ENCODE results near the gene CD151. TPM values are rescaled to one million over a fixed set of nuclear protein-coding genes. Genes with fewer than 3 reads are reported as not detected.

The CD151 gene
- total RNA-seq, 4 donors from 2014 or later = 135 to 326 (median 298) TPM

DNA sequence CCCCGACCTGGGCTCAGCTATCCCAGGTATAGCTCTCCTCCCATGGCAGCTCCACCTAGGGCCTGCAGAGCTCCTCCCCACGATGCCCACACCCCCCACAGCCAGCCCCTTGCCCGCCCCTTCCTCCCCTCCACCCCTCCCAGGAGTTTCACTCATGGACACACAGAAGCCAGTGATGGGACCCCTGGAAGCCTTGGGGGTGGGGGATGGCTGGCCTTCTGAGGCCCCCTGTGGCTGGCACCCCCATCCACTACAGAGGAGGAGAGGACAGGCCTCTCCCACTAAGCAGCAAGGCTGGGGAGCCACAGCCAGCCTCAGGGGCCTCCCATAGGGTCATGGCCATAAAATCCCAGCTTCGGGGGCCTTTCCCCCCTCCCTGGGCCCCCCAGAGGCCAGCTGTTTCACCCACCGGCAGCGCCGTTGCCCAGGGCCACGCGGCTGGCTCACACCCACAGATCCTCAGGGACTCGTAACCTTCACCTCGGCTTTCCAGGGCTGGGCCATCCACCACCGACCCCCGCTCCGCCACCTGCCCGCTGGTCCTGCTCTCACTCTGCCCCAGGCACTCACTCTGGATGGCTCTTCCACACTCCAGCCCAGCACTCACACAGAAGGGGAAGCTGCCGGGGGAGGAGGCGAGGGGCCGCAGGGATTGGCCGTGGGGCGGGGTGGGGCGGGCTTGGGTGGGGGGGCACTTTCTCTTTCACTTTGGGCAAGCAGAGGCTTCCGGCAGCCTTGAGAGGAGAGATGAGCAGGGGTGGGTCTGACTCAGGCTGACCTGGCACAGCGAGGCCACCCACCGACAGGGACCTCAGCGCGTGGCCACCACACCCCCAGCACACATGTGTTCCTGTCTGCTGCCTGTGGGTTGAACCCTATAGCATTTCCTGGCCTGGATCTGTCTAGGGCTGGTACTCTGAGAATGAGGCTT is 36.9 kb upstream of the CD151 start:
- Histone ChIP-seq H3K27me3 (no peaks in the 10 kb centered on the region), H3K9me3 (no peaks in the 10 kb centered on the region), H3K27ac (peak overlapping the region; percentile 18 to 68 (median 67)), H3K4me1 (peaks cover 29 to 31% of the 10 kb centered on the region in 2 donors), H3K36me3 (no peaks in the 10 kb centered on the region), H3K4me3 (replicated peaks in 1 of 3) (peak overlapping the region; percentile 39 to 71 (median 52))
- TF ChIP-seq, protein P1, sequence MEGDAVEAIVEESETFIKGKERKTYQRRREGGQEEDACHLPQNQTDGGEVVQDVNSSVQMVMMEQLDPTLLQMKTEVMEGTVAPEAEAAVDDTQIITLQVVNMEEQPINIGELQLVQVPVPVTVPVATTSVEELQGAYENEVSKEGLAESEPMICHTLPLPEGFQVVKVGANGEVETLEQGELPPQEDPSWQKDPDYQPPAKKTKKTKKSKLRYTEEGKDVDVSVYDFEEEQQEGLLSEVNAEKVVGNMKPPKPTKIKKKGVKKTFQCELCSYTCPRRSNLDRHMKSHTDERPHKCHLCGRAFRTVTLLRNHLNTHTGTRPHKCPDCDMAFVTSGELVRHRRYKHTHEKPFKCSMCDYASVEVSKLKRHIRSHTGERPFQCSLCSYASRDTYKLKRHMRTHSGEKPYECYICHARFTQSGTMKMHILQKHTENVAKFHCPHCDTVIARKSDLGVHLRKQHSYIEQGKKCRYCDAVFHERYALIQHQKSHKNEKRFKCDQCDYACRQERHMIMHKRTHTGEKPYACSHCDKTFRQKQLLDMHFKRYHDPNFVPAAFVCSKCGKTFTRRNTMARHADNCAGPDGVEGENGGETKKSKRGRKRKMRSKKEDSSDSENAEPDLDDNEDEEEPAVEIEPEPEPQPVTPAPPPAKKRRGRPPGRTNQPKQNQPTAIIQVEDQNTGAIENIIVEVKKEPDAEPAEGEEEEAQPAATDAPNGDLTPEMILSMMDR (IDR thresholded peaks at IDR 0.05) = no peak
- peak; percentile 15 to 31 for TF ChIP-seq POLR2A (IDR thresholded peaks at IDR 0.05)
- intact Hi-C loops (cut with DNase I) = no loop called here
- WGBS, 2 donors = 0 to 5% methylated on average over 1 to 21 of the region's 26 CpGs
- peak; percentile 81 to 83 for DNase-seq

DNA sequence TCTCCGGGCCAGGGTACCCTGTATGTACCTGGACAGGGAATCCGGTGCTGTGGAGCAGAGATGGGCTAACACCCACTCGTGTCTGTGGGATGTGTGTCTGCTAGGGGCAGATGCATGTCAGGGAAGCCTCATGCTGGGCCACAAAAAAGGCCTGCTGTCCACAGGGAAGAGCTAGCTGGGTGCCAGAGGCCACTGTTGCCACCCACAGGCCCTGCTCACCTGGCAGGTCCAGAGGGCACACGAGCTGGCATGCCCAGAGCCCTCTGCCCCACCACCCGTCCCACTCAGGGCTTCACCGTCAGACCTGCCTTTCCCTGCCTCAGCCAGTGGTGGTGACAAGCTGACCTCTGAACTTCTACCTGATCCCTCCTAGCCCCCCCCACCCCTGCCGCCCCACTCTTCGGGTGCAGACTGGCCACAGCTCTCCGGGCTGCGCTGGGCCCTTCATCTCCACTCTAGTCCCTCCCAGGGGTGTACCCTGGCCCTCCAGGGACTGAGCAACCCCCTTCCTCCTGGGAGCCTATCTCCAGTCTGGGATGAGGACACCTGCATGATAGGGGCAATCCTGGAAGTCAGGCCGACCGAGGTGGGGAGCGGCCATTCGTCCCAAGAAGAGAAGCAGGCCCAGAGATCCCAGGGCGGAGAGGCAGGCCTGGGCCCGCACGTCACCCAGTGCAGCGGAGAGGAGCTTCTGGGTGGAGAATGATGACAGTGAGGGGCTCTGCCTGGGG is 36.0 kb upstream of the CD151 start:
- peaks cover 29 to 31% of the 10 kb centered on the region in 2 donors for H3K4me1 ChIP-seq
- peak overlapping the region in 1 of 3 donors; percentile 71 for H3K4me3 ChIP-seq (replicated peaks in 1 of 3)
- no peak for TF ChIP-seq POLR2A (IDR thresholded peaks at IDR 0.05)
- TF ChIP-seq, protein P1 (IDR thresholded peaks at IDR 0.05) = no peak
- intact Hi-C loops (cut with DNase I) = no loop called here
- no peaks in the 10 kb centered on the region for H3K27me3 ChIP-seq
- H3K9me3 ChIP-seq = no peaks in the 10 kb centered on the region
- no peaks in the 10 kb centered on the region for H3K36me3 ChIP-seq
- no peak for DNase-seq
- peak overlapping the region; percentile 18 to 68 (median 67) for H3K27ac ChIP-seq
- WGBS, 2 donors = 25 to 26% methylated on average over 5 to 11 of the region's 18 CpGs

DNA sequence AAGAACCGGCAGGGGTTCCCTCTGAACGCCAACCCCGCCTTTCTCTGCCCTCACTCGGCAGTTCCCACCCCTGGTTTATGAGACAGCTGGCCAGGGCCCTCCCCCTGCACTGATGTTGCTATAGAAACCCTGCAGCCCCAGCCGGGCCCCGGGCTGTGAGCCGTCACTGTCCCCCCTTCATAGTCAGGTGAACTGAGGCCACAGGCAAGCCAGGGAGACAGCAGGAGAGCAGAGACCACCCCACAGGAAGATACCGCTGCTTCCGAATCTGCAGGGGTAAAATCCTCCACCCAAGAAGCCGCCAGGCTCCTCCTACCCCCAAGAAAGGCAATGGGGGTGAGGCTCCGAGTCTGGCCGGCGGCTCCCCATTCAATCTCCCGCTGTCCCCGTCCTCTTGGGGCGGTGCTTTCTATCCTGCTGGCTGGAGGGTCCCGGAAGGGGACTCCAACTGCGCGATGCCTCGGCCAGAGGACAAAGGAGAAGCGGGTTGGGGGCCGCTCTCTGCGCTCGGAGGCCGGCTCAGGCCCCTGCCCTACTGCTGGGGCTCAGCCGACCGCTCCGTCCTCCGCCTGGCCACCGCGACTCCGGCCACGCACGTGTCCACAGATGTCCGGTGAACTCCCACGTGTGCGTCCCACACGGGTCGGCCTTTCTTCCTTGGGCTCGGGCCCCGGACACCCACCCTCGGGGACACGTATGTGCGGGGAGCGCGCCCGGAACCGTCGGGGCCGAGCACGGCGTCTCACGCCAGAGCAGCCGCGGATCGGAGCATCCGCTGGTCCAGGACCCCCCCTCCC is 35.3 kb upstream of the CD151 start:
- DNase-seq = peak; percentile 67

DNA sequence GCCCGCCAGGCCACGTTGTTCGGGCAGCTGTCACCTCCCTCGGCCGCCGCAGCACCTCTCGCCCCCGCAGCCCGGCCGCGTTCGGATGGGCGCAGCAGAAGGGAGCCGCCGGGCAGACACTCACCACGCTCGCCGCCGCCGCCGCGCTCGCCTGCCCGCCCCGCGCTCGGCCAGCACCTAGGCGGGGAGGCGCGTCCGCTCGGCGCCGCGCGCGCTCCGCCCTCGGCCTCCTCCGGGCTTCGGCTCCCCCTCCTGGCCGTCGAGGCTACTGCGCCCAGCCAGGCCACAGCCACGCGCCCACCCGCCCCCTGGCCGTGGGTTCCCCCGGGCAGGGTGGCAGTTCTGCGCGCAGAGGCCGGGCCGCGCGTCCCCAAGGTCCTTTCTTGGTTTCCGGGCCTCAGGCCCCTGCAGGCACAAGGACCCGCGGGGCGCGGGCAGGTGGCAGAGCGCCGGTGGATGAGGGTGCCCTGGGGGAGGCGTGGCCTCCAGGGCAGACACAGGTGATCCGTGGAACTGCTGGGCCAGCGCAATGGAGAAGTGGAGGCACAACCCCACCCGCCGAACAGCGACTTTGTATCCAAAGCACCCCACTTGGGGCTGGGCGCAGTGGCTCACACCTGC is 34.5 kb upstream of the CD151 start, which contains the start of gene SLC25A22:
Gene SLC25A22, minus strand, starts transcription at position 189 of the 621 bp plus-strand sequence. CDS start 3,275 bp downstream, outside the sequence.
- TF ChIP-seq, protein P1 (IDR thresholded peaks at IDR 0.05) = peak; percentile 45 to 99 (median 84)
- peak in 1 of 2 donors; percentile 32 for TF ChIP-seq POLR2A (IDR thresholded peaks at IDR 0.05)
- H3K27ac ChIP-seq = peak within 1 kb of the TSS; percentile 18 to 68 (median 67)
- intact Hi-C loops (cut with DNase I) = no loop called here
- 5% methylated on average over 18 of the region's 69 CpGs; no CpG with 5 or more reads in 1 of the 2 donors for WGBS, 2 donors
- DNase-seq = peak; percentile 76 to 77
- peak within 1 kb of the TSS; percentile 50 to 71 (median 54) for H3K4me3 ChIP-seq (replicated peaks in 1 of 3)
- H3K9me3 ChIP-seq = no peaks in the 10 kb centered on the region
- peaks cover 29 to 31% of the 10 kb centered on the region in 2 donors for H3K4me1 ChIP-seq
- H3K36me3 ChIP-seq = no peaks in the 10 kb centered on the region
- no peaks in the 10 kb centered on the region for H3K27me3 ChIP-seq

More for the DNA sequence above, 35.3 kb upstream of the CD151 start:
- H3K9me3 ChIP-seq = no peaks in the 10 kb centered on the region
- H3K4me3 ChIP-seq (replicated peaks in 1 of 3) = peak overlapping the region; percentile 50 to 71 (median 54)
- H3K4me1 ChIP-seq = peaks cover 29 to 31% of the 10 kb centered on the region in 2 donors
- no peaks in the 10 kb centered on the region for H3K27me3 ChIP-seq
- intact Hi-C loops (cut with DNase I) = no loop called here
- TF ChIP-seq, protein P1 (IDR thresholded peaks at IDR 0.05) = no peak
- TF ChIP-seq POLR2A (IDR thresholded peaks at IDR 0.05) = no peak
- no peaks in the 10 kb centered on the region for H3K36me3 ChIP-seq
- WGBS, 2 donors = 0 to 1% methylated on average over 8 to 41 of the region's 57 CpGs
- peak overlapping the region; percentile 18 to 68 (median 67) for H3K27ac ChIP-seq

All from thyroid gland (tissue), 4 donors.